Stimulated activated memory B cell treated with anti-CD40 and anti-IgM and Interleukin-4, amounts not matched to agents 10 μg/mL and 1 μg/mL and 100 μg/mL, for 72 hours (primary cell): Measurements from ENCODE around the gene CRHR2.

Source experiments
- ATAC-seq: fragments of 150-1000 bp; cut with Tn5 transposase; 2 replicates; pipeline ENCODE4 v1.10.0; 2021
- H3K27ac Mint-ChIP-seq: one replicate; pipeline ENCODE4 v1.8.0; 2022; ENCODE audit warnings: mild to moderate bottlenecking, mixed read lengths
- H3K27me3 Mint-ChIP-seq: one replicate; pipeline ENCODE4 v1.8.0; 2022; ENCODE audit warnings: mixed read lengths
- H3K36me3 Mint-ChIP-seq: one replicate; pipeline ENCODE4 v1.8.0; 2022; ENCODE audit warnings: mixed read lengths
- H3K4me1 Mint-ChIP-seq: one replicate; pipeline ENCODE4 v1.8.0; 2022; ENCODE audit warnings: mixed read lengths
- H3K4me3 Mint-ChIP-seq: one replicate; pipeline ENCODE4 v1.8.0; 2022; ENCODE audit warnings: mild to moderate bottlenecking, moderate library complexity, mixed read lengths
- H3K9me3 Mint-ChIP-seq: one replicate; pipeline ENCODE4 v1.8.0; 2022; ENCODE audit warnings: mixed read lengths

CRHR2 gene

DNA sequence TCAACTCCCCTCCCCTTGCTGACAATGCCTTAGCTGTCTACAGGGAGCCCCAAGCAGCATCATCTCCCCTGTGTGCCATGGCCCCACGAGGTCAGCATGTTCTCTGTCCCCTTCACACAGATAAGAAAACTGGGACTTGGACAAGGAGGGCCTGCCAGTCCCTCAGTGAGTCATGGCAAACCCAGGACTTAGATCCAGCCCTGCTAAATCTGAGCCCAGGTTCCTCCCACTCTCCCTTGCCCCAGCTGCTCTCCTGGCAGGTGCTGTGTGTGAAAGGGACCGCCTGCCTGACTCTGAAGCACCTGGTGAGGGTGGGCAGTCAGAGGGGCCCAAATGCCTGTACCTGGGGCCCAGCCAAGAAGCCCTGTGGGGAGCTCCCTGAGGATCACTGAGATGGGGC is 7.4 kb downstream of the CRHR2 start:
- H3K4me3 Mint-ChIP-seq, result no peak overlapping the region
- no peaks in the 10 kb centered on the region for H3K36me3 Mint-ChIP-seq
- ATAC-seq, result no peak
- H3K9me3 Mint-ChIP-seq, result peaks cover 5% of the 10 kb centered on the region
- peaks cover 51% of the 10 kb centered on the region for H3K27me3 Mint-ChIP-seq
- no peaks in the 10 kb centered on the region for H3K4me1 Mint-ChIP-seq
- no peak overlapping the region for H3K27ac Mint-ChIP-seq

DNA sequence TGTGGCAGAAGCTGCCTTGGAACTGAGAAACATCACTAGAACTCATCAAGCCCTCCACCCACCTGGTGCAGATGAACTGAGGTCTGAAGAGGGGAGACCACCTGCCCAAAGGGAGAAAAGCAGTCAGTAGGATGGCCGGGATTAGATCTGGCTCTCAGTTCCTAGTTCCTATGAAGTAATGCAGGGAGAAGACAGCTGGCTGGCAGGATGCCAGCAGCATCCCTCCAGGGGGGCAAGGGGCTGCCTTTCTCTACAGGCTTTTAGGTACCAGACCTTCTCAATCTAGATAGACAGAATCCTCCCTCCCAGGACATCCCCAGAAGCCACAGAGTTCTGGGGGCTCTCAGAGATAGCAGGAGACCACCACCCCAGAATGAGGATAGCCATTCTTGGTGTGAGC is 7.8 kb downstream of the CRHR2 start:
- no peak overlapping the region for H3K27ac Mint-ChIP-seq
- H3K36me3 Mint-ChIP-seq, result no peaks in the 10 kb centered on the region
- H3K4me3 Mint-ChIP-seq, result no peak overlapping the region
- peaks cover 5% of the 10 kb centered on the region for H3K9me3 Mint-ChIP-seq
- H3K4me1 Mint-ChIP-seq, result no peaks in the 10 kb centered on the region
- no peak for ATAC-seq
- H3K27me3 Mint-ChIP-seq, result peaks cover 52% of the 10 kb centered on the region

DNA sequence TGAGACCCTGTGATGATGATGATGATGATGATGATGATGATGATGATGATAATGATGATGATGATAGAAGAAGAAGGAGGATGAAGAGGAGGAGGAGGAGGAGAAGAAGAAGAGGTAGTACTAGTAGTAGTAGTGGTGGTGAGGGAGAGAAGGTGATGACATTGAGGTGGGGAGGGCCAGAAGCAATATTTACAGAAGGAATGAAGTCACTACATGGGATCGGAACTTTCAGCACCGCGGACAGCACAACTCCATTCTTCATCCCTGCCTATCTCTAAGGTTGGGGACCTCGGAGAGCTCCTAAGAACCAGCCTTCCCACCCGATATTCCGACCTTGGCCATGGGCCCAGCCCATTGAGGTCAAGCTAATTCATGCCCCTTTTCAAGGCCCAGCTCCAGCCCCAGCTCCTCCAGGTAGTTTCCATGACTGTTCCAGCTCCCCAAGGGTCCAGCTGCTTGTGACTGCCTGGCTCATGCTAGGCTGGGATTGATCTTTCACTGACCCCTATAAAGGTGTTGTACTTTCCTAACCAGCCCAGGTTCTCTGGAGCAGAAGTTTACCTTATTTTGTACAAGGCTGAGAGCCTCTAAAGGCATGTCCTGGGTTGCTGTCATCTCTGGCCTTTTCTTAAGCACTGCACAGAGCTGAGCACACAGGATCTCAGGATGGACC is 10.3 kb downstream of the CRHR2 start:
- Mint-ChIP-seq H3K4me1 (no peaks in the 10 kb centered on the region), H3K4me3 (no peak overlapping the region), H3K27ac (no peak overlapping the region), H3K9me3 (peaks cover 5% of the 10 kb centered on the region), H3K36me3 (no peaks in the 10 kb centered on the region), H3K27me3 (peaks cover 34% of the 10 kb centered on the region)
- ATAC-seq, result no peak

DNA sequence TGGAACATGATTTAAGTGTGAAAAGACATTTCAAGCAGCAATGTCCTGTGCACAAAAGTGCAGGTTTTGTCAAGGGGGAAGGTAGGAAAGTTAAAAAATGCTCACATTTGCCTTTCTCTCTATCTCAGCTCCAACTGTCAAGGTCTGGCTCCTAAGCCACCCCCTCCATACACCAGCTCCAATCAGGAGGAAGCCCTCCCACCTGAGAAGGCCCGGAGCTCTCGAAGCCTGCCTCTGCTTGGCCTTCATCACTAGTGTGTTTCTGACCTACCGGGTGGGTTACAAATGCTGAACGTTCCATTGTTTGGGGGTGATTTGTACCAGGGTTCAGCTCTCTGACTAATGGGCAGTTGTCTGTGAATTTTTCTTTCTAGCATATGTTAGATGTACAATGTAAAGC is 14.2 kb downstream of the CRHR2 start:
- H3K36me3 Mint-ChIP-seq, result no peaks in the 10 kb centered on the region
- H3K27ac Mint-ChIP-seq, result no peak overlapping the region
- H3K4me1 Mint-ChIP-seq, result no peaks in the 10 kb centered on the region
- peaks cover 5% of the 10 kb centered on the region for H3K9me3 Mint-ChIP-seq
- ATAC-seq, result no peak
- no peak overlapping the region for H3K4me3 Mint-ChIP-seq
- peaks cover 35% of the 10 kb centered on the region for H3K27me3 Mint-ChIP-seq

GRCh38 chr7:30667172-30667571 is 15.1 kb downstream of the CRHR2 start:
- H3K27me3 Mint-ChIP-seq, result peaks cover 35% of the 10 kb centered on the region
- no peaks in the 10 kb centered on the region for H3K36me3 Mint-ChIP-seq
- peaks cover 5% of the 10 kb centered on the region for H3K9me3 Mint-ChIP-seq
- H3K4me3 Mint-ChIP-seq, result no peak overlapping the region
- ATAC-seq, result no peak
- no peak overlapping the region for H3K27ac Mint-ChIP-seq
- H3K4me1 Mint-ChIP-seq, result no peaks in the 10 kb centered on the region

DNA sequence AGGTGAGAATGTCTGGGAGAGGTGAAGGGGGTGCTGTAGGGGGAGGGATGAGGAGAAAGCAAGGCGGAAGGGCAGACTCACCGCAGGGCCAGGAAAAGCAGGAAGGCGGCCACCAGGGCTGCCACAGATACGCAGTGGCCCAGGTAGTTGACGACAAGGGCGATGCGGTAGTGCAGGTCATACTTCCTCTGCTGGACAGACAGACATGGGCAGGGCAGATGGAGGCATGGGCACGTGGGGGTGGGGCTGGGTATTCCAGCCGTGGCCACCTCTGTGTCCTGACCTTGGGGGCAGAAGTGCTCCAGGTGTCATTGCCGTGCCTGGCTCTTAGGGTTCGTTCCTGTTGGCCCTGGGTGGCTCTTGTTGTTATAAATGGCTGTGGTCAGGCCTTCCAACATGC is 16.8 kb downstream of the CRHR2 start:
- no peak overlapping the region for H3K4me3 Mint-ChIP-seq
- H3K27ac Mint-ChIP-seq, result no peak overlapping the region
- H3K4me1 Mint-ChIP-seq, result no peaks in the 10 kb centered on the region
- no peaks in the 10 kb centered on the region for H3K9me3 Mint-ChIP-seq
- H3K36me3 Mint-ChIP-seq, result no peaks in the 10 kb centered on the region
- no peak for ATAC-seq
- peaks cover 21% of the 10 kb centered on the region for H3K27me3 Mint-ChIP-seq

GRCh38 chr7:30665043-30665442 is 17.2 kb downstream of the CRHR2 start:
- Mint-ChIP-seq H3K4me1 (no peaks in the 10 kb centered on the region), H3K27ac (no peak overlapping the region), H3K27me3 (peaks cover 17% of the 10 kb centered on the region), H3K9me3 (no peaks in the 10 kb centered on the region), H3K36me3 (no peaks in the 10 kb centered on the region), H3K4me3 (no peak overlapping the region)
- ATAC-seq, result no peak

- no peaks in the 10 kb centered on the region for H3K36me3 Mint-ChIP-seq
- ATAC-seq, result no peak
- H3K9me3 Mint-ChIP-seq, result no peaks in the 10 kb centered on the region
- peaks cover 14% of the 10 kb centered on the region for H3K27me3 Mint-ChIP-seq
- H3K4me3 Mint-ChIP-seq, result no peak overlapping the region
- no peak overlapping the region for H3K27ac Mint-ChIP-seq
- H3K4me1 Mint-ChIP-seq, result no peaks in the 10 kb centered on the region
Measured at GRCh38 chr7:30664184-30664885, 17.9 kb downstream of the CRHR2 start.

- no peaks in the 10 kb centered on the region for H3K9me3 Mint-ChIP-seq
- H3K4me1 Mint-ChIP-seq, result no peaks in the 10 kb centered on the region
- no peaks in the 10 kb centered on the region for H3K36me3 Mint-ChIP-seq
- no peak overlapping the region for H3K4me3 Mint-ChIP-seq
- H3K27ac Mint-ChIP-seq, result no peak overlapping the region
- no peak for ATAC-seq
- H3K27me3 Mint-ChIP-seq, result peaks cover 14% of the 10 kb centered on the region
Measured at GRCh38 chr7:30663414-30663813, 18.8 kb downstream of the CRHR2 start.

GRCh38 chr7:30662431-30662939 is 19.8 kb downstream of the CRHR2 start:
- Mint-ChIP-seq H3K4me3 (no peak overlapping the region), H3K4me1 (no peaks in the 10 kb centered on the region), H3K27me3 (peaks cover 14% of the 10 kb centered on the region), H3K9me3 (peaks cover 2% of the 10 kb centered on the region), H3K36me3 (no peaks in the 10 kb centered on the region), H3K27ac (no peak overlapping the region)
- ATAC-seq, result no peak

- no peak overlapping the region for H3K4me3 Mint-ChIP-seq
- no peak overlapping the region for H3K27ac Mint-ChIP-seq
- H3K4me1 Mint-ChIP-seq, result no peaks in the 10 kb centered on the region
- no peak for ATAC-seq
- peaks cover 14% of the 10 kb centered on the region for H3K27me3 Mint-ChIP-seq
- H3K9me3 Mint-ChIP-seq, result peaks cover 2% of the 10 kb centered on the region
- H3K36me3 Mint-ChIP-seq, result no peaks in the 10 kb centered on the region
Measured at GRCh38 chr7:30661926-30662325, 20.3 kb downstream of the CRHR2 start.

DNA sequence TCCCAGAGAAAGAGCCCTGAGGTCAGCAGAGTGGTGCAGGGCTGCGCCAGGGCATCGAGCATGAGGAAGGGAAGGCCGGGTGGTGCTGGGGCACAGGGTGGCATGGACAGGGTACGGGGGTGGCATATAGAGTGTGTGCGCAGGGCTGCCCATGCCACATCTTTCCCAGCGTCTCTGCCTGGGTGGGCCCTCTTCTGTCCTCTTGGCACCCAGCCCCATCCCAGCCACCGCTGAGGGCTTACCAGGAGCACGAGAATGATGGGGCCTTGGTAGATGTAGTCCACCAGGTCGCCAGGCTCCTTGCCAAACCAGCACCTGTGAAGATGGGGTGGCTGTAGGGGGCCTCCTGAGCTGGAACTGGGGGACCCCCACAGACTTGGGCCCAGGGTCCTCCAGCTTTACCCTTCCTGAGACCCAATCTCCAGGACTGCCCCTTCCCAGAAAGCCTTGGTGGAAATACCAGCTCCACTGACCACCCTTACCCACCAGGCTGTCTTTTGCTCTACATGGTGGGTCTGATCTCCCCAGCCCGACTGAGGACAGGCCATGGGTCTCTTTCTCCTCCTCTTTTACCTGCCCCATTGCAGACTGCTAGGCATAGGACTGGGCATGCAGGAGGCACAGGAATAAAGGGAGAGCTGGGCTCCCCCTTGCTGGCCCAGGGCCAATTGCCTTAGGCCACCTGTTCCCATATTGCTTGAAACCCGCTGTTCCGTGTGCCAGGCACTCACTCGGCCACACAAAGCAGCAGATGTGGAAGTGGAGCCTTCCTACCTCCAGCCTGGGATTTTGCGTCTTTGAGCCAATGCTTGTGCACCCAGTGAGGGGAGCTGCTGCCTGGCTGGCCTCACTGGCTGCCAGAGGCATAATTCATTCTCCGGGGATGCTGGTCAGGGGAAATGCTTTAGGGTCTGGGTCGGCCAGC is 21.7 kb downstream of the CRHR2 start:
- peaks cover 2% of the 10 kb centered on the region for H3K9me3 Mint-ChIP-seq
- no peaks in the 10 kb centered on the region for H3K4me1 Mint-ChIP-seq
- ATAC-seq, result no peak

DNA sequence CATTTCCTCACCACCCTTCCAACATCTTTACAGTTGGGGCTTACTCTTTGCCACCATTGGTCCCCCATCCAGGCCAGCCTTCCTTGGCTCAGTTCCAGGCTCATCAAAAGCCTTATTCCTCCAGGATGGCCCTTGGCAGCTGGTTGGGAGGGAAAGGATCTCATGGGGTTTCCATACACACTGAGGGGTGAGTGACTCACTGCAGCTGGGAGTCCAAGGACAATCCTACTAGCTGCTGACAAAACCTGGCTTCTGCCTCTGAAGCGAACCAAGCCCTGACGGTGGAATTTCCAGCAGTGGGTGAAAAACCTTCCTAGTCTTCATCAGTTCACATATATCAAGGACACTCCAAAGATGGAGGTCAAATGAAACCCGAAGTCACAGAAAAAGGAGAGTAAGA is 22.9 kb downstream of the CRHR2 start:
- Mint-ChIP-seq H3K9me3 (peaks cover 2% of the 10 kb centered on the region), H3K27me3 (peaks cover 6% of the 10 kb centered on the region), H3K27ac (no peak overlapping the region), H3K4me3 (no peak overlapping the region), H3K4me1 (no peaks in the 10 kb centered on the region), H3K36me3 (no peaks in the 10 kb centered on the region)
- no peak for ATAC-seq

More for the DNA sequence above, 21.7 kb downstream of the CRHR2 start:
- Mint-ChIP-seq H3K36me3 (no peaks in the 10 kb centered on the region), H3K4me3 (no peak overlapping the region), H3K27me3 (peaks cover 14% of the 10 kb centered on the region), H3K27ac (no peak overlapping the region)

GRCh38 chr7:30658479-30659074 is 23.7 kb downstream of the CRHR2 start:
- Mint-ChIP-seq H3K4me1 (no peaks in the 10 kb centered on the region), H3K36me3 (no peaks in the 10 kb centered on the region), H3K27me3 (no peaks in the 10 kb centered on the region), H3K4me3 (no peak overlapping the region), H3K9me3 (peaks cover 2% of the 10 kb centered on the region), H3K27ac (no peak overlapping the region)
- ATAC-seq, result no peak

DNA sequence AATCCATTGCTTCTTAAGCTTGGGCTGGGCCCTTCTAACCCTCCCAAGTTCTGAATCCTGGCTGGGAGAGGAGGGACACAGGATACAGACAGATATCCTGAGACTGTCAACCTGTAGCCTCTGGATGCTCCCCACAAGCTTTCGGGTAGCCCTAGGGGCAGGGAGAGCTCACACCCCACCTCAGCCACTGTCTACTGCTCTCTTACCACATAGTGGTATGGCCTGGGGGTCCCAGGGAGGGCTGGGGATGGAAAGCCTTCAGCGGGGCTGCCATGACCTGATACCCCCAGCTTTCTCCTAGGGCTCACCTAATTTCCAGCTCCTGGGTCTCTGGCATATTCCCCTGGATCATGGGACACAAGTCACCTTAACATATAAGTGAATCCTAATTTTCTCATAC is 25.1 kb downstream of the CRHR2 start:
- Mint-ChIP-seq H3K9me3 (peaks cover 2% of the 10 kb centered on the region), H3K4me1 (no peaks in the 10 kb centered on the region), H3K27me3 (no peaks in the 10 kb centered on the region), H3K4me3 (no peak overlapping the region), H3K27ac (no peak overlapping the region), H3K36me3 (no peaks in the 10 kb centered on the region)
- no peak for ATAC-seq
